HUDEP-2 (cell line): Measurements from ENCODE around the gene STAT5A.
"Not testable (repeated sequence)": the region's sequence is repeated elsewhere in the genome, so short reads cannot be mapped to it uniquely, and the experiment has no call there.

Experiments used
- DNase-seq, 76 experiments: peaks; one replicate each; lab custom pipeline; 2025; ENCODE audit not compliant: unreplicated experiment in 76 of 76; lab: John Stamatoyannopoulos, UW

The STAT5A gene

GRCh38 chr17:42287977-42288802, at the start of gene STAT5A:
TSS of gene STAT5A (plus strand) at chr17:42288498. CDS start at chr17:42289412, 914 bp downstream.
- DNase-seq: peak in 60 of 76 experiments; percentile 13 to 69 (median 49)

GRCh38 chr17:42239576-42239975, 48.7 kb upstream of the STAT5A start:
- not testable (repeated sequence) for DNase-seq

DNA sequence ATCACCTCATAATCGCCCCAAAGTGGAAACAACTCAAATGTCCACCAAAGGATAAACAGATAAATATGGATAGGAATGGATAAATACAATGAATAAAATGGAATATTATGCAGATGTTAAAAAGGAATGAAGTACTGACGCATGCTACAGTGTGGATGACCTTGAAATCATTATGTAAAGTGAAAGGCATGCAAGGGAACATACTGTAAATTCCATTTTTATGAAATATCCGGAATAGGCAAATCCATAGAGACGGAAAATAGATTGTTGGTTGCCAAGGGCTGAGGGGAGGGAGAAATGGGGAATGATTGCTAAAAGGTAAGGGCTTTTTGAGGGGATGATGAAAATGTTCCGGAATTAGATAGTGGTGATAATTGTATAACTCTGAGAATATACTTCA, 48.1 kb upstream of the STAT5A start:
- DNase-seq: no peak

DNA sequence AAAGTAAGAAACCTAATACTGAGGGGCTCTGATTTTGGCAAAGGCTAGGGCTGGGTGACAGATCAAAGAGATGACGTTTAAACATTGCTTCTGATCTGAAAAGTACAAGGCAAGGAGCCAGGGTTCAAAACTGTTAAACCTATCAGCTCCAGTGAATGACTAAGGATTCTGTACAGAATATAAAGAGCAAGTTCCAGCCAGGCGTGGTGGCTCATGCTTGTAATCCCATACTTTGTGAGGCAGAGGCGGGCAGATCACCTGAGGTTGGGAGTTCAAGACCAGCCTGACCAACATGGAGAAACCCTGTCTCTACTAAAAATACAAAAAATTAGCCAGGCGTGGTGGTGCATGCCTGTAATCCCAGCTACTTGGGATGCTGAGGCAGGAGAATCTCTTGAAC, 47.4 kb upstream of the STAT5A start:
- not testable (repeated sequence) for DNase-seq

DNA sequence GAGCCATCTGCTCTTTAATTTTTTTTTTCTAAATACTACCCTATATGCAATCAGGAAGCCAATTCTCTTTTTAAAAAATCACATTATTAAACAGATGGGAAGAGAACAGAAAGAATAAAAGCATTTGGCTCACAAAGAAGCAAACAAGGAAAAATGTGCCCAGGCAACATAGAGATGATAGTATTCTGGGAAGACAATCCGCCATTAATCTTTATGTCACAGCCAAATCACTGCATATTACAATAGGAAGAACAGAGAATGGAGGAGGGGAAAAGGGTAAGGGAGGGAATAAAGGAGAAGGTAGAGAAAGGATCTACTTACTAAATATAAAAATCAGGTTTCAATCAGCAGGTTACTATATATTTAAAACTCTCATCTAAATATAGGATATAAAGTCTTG, 46.4 kb upstream of the STAT5A start:
- no peak for DNase-seq

DNA sequence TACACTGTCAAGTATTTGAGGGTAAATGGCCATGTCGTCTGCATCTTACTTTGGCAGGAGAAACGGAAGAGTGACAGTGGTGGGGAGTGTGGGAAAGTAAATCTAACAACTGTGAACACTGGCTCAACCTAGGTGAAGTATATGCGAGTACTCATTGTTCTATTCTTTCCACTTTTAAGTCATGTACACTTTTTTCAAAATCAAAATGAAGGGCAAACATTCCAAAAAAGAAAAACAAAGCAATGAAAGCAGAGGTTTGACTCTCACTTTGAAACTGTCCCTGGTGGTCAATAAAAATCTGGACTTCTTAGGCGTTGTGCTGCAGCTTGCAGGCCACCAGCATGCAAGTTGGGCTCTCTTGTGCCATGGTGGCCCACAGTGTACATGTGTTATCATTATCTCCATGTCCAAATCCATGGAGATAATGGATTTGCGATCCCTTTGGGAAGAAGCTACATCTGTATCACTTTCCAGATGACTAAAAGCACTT, 44.8 kb upstream of the STAT5A start:
- no peak for DNase-seq

DNA sequence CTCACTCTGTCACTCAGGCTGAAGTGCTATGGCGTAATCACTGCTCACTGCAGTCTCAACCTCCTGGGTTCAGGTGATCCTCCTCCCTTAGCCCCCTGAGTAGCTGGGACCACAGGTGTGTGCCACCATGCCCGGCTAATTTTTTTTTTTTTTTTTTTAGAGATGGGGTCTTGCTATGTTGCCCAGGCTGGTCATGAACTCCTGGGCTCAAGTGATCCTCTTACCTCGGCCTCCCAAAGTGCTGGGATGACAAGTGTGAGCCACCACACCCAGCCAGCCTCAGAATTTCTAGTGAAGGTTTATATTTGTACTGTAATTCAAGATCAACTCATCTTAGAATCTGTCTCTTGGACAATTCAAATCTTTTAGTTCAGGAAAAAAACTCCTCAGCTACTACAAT, 44.2 kb upstream of the STAT5A start:
- not testable (repeated sequence) for DNase-seq

DNA sequence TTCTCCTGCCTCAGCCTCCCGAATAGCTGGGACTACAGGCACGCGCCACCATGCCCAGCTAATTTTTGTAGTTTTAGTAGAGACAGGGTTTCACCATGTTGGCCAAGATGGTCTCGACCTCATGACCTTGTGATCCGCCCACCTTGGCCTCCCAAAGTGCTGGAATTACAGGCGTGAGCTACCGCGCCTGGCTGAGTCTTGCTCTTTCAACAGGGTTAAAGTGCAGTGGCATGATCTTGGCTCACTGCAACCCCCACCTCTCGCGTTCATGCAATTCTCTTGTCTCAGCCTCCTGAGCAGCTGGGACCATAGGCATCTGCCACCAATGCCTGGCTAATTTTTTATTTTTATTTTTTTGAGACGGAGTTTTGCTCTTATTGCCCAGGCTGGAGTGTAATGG, 43.1 kb upstream of the STAT5A start:
- DNase-seq: not testable (repeated sequence)

GRCh38 chr17:42246515-42246914, 41.8 kb upstream of the STAT5A start:
- no peak for DNase-seq

- DNase-seq: no peak
These were observed 40.6 kb upstream of the STAT5A start for GRCh38 chr17:42247734-42248133.

DNA sequence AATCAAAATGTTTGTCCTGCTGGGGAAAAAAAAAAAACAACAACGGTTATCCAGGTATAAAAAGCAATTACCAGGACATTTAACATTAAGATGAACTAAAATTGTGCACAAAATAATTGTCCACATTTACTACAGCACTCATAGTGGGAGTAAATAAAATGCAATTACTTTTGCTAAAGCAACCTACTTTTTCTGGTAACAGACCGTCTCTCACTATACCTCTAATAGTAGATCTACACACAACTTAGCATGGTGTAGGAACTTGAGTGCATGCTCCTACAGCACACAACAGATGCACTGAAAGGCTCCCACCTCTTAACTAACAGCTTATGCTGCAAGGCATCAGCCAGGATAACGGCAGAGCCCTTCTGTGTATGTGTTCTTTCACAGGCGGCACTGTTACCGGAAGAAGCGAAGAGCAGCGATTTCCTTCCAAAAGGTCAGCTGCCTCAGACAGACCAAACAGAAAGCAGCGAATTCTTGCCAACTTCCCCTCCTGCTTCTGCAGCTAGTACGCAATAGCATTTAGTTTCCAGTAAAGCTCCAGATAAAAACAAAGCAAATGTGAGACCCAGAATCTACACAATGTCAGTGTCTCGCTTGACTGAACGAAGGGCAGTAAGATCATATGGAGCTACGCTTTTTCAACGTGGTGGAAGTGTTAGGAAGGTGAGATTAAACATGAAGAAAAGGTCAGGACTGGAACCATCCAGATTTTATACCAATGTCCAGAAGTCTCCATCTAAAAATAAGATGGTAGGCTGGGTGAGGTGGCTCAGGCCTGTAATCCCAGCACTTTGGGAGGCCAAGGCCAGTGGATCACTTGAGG, 39.7 kb upstream of the STAT5A start:
- peak in 61 of 76 experiments; percentile 5 to 74 (median 40) for DNase-seq

DNA sequence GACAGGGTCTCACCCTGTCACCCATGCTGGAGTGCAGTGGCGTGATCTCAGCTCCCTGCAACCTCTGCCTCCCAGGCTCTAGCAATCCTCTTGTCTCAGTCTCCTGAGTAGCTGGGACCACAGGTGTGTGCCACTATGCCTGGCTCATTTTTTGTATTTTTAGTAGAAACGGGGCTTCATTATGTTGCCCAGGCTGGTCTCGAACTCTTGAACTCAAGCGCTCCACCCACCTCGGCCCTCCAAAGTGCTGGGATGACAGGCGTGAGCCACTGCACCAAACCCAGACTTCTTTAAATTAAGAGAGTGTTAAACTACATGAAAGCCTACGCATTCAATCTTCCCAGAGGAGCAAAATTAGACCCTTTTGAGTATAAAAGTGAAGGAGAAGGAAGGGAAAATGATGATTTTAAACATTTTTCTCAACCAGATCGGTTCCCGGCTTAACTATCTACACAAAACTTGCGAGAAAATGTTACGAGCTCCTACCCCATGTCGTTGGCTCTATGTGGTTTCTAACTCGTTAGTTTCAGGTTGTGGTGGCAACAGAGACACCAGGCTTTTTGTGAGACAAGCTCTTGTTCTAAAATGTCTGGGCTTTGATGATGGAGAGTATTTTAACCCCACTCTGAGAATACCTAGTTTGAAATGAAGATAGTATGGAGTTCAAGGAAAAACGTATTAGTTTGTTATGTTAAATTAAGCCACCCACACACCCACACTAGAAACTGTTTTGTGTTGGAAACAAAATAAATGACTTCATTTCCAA, 38.4 kb upstream of the STAT5A start:
- DNase-seq: no peak

- DNase-seq: peak in 1 of 76 experiments; percentile 17
These were observed 37.2 kb upstream of the STAT5A start for GRCh38 chr17:42251115-42251514.

- no peak for DNase-seq
These were observed 35.4 kb upstream of the STAT5A start for GRCh38 chr17:42252597-42253550.

GRCh38 chr17:42253578-42253977, 34.7 kb upstream of the STAT5A start:
- DNase-seq: no peak

- DNase-seq: no peak
These were observed 32.9 kb upstream of the STAT5A start for GRCh38 chr17:42255445-42255844.

DNA sequence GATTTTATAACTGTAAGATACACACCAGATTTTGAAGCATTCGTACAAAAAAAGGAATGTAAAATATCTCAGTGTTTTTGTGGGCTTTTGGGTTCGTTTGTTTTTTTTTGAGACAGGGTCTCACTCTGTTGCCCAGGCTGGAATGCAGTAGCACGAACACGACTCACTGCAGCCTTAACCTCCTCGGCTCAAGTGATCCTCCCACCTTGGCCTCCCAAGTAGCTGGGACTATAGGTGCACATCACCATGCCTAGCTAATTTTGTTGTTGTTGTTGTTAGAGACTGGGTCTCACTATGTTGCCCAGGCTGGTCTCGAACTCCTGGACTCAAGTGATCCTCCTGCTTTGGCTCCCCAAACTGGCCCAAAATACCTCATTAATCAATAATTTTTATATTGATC, 28.0 kb upstream of the STAT5A start:
- no peak for DNase-seq

- DNase-seq: not testable (repeated sequence)
These were observed 23.9 kb upstream of the STAT5A start for GRCh38 chr17:42264366-42264765.

GRCh38 chr17:42266462-42266861, 21.8 kb upstream of the STAT5A start:
- DNase-seq: no peak
